Thyroid gland (tissue), 4 donors: Measurements from ENCODE around the gene AP2A2. TPM values are rescaled to one million over a fixed set of nuclear protein-coding genes. Genes with fewer than 3 reads are reported as not detected.
A peak's percentile ranks its signal among the peaks of the same experiment; 100 is the strongest.

Source experiments
- DNase-seq, 2 donors: peaks; one replicate each; pipeline ENCODE4 v3.0.0-alpha.2; 2019
- H3K27ac ChIP-seq, 3 donors: fragments of 200-600 bp; sonication (generic); 1 replicate in 2 of 3; 2 replicates in 1 of 3; pipeline ENCODE4 v1.5.1; 2016 to 2019; ENCODE audit warnings: mild to moderate bottlenecking in 1 of 3, moderate library complexity in 1 of 3
- H3K27me3 ChIP-seq: fragments of 200-600 bp; sonication (generic); one replicate; pipeline ENCODE4 v1.5.1; 2019
- H3K36me3 ChIP-seq, 2 donors: fragments of 200-600 bp; sonication (generic); one replicate each; pipeline ENCODE4 v1.5.1; 2016 to 2019
- H3K4me1 ChIP-seq, 2 donors: fragments of 200-600 bp; sonication (generic); one replicate each; pipeline ENCODE4 v1.5.1; 2017 to 2019
- H3K4me3 ChIP-seq, 3 donors: fragments of 200-600 bp; sonication (generic); replicated peaks in 1 of 3; 1 replicate in 2 of 3; 2 replicates in 1 of 3; pipeline ENCODE4 v1.5.1; 2016; ENCODE audit warnings: mild to moderate bottlenecking in 1 of 3
- H3K9me3 ChIP-seq: fragments of 200-600 bp; sonication (generic); one replicate; pipeline ENCODE4 v1.5.1; 2017
- CTCF ChIP-seq, 6 experiments: fragments of 200-600 bp in 3 of 6; fragments of 450-650 bp in 3 of 6; sonication (generic) in 3 of 6; IDR thresholded peaks; one replicate each; pipeline ENCODE4 v1.5.1; 2016 to 2019; ENCODE audit warnings: antibody characterized with exemption in 6 of 6, mild to moderate bottlenecking in 2 of 6, inconsistent platforms in 1 of 6, moderate library complexity in 1 of 6
- POLR2A ChIP-seq, 2 donors: fragments of 450-650 bp; IDR thresholded peaks; one replicate each; pipeline ENCODE4 v1.6.1; 2017; ENCODE audit warnings: antibody characterized with exemption in 2 of 2, mild to moderate bottlenecking in 2 of 2, moderate library complexity in 1 of 2
- WGBS, 2 donors: methylation state at CpG; one replicate each; pipeline ENCODE4 v1.1.5; 2017; 5-methylcytosine and 5-hydroxymethylcytosine counted together
- intact Hi-C: fragments of 100-400 bp; cut with DNase I; formaldehyde crosslinking; loops from one replicate; pipeline ENCODE4 v1.15.1; 2023
- total RNA-seq, 4 donors: library from RNA; depleted of rRNA; stranded (reverse); fragments of >200 nt; gene quantifications; one replicate each; pipeline ENCODE4 v1.2.3, GENCODE V29; 2016

AP2A2 gene
- total RNA-seq, 4 donors from 2014 or later = 37.2 to 67.3 (median 54.1) TPM

- no peak overlapping the region for H3K27ac ChIP-seq
- 66 to 77% methylated on average over 25 of the region's 25 CpGs for WGBS, 2 donors
- H3K9me3 ChIP-seq = no peaks in the 10 kb centered on the region
- no peak overlapping the region for H3K4me3 ChIP-seq
- TF ChIP-seq POLR2A (IDR thresholded peaks at IDR 0.05) = no peak
- TF ChIP-seq CTCF (IDR thresholded peaks at IDR 0.05) = no peak
- no peaks in the 10 kb centered on the region for H3K36me3 ChIP-seq
- H3K4me1 ChIP-seq = peaks cover 9 to 23% of the 10 kb centered on the region in 2 donors
- peak in 1 of 2 donors; percentile 1 for DNase-seq
- no peaks in the 10 kb centered on the region for H3K27me3 ChIP-seq
- intact Hi-C loops = no loop called here
Measured at GRCh38 chr11:1048375-1049070, 122.9 kb downstream of the AP2A2 start.

- H3K4me3 ChIP-seq = no peak overlapping the region
- H3K36me3 ChIP-seq = no peaks in the 10 kb centered on the region
- DNase-seq = no peak
- no peak overlapping the region for H3K27ac ChIP-seq
- intact Hi-C loops = no loop called here
- H3K9me3 ChIP-seq = no peaks in the 10 kb centered on the region
- peaks cover 6 to 18% of the 10 kb centered on the region in 2 donors for H3K4me1 ChIP-seq
- no peak for TF ChIP-seq CTCF (IDR thresholded peaks at IDR 0.05)
- no peak for TF ChIP-seq POLR2A (IDR thresholded peaks at IDR 0.05)
- 88% methylated on average over 6 of the region's 6 CpGs; no CpG with 5 or more reads in 1 of the 2 donors for WGBS, 2 donors
- H3K27me3 ChIP-seq = no peaks in the 10 kb centered on the region
Measured at GRCh38 chr11:1049071-1049405, 123.4 kb downstream of the AP2A2 start.

- peak; percentile 79 to 89 for DNase-seq
- intact Hi-C loops = no loop called here
- Histone ChIP-seq H3K4me1 (peaks cover 4 to 18% of the 10 kb centered on the region in 2 donors), H3K27ac (no peak overlapping the region), H3K9me3 (no peaks in the 10 kb centered on the region), H3K4me3 (no peak overlapping the region), H3K36me3 (no peaks in the 10 kb centered on the region), H3K27me3 (no peaks in the 10 kb centered on the region)
- WGBS, 2 donors = 38 to 60% methylated on average over 8 to 9 of the region's 13 CpGs
- TF ChIP-seq POLR2A (IDR thresholded peaks at IDR 0.05) (no peak), CTCF (IDR thresholded peaks at IDR 0.05) (no peak)
Measured at GRCh38 chr11:1049431-1049891, 123.8 kb downstream of the AP2A2 start.

- TF ChIP-seq CTCF (IDR thresholded peaks at IDR 0.05) (no peak), POLR2A (IDR thresholded peaks at IDR 0.05) (no peak)
- intact Hi-C loops = loop anchor here (5.0 kb wide), 2 partner anchors 128 to 203 kb away; no protein-coding TSS in a partner anchor
- H3K36me3 ChIP-seq = no peaks in the 10 kb centered on the region
- no peak for DNase-seq
- no peaks in the 10 kb centered on the region for H3K27me3 ChIP-seq
- 73 to 87% methylated on average over 5 to 18 of the region's 18 CpGs for WGBS, 2 donors
- no peak overlapping the region for H3K4me3 ChIP-seq
- H3K9me3 ChIP-seq = no peaks in the 10 kb centered on the region
- no peak overlapping the region for H3K27ac ChIP-seq
- peaks cover 4 to 18% of the 10 kb centered on the region in 2 donors for H3K4me1 ChIP-seq
Measured at GRCh38 chr11:1049911-1050580, 124.4 kb downstream of the AP2A2 start.
